RPMI7951 (cell line): ENCODE data around the gene ZNF800. TPM values are rescaled to one million over a fixed set of nuclear protein-coding genes. Genes with fewer than 3 reads are reported as not detected.

ENCODE experiments used
- DNase-seq: peaks from one replicate; pipeline ENCODE4 v3.0.0-alpha.2; 2012; ENCODE audit warnings: low read depth
- total RNA-seq: library from RNA; depleted of rRNA; stranded (reverse); fragments of >200 nt; shearing (Covaris generic); gene quantifications from 2 replicates; pipeline ENCODE4 v1.2.3, GENCODE V29; 2014

ZNF800 gene
- total RNA-seq, 1 experiment from 2014 or later = 22.7 TPM

DNA sequence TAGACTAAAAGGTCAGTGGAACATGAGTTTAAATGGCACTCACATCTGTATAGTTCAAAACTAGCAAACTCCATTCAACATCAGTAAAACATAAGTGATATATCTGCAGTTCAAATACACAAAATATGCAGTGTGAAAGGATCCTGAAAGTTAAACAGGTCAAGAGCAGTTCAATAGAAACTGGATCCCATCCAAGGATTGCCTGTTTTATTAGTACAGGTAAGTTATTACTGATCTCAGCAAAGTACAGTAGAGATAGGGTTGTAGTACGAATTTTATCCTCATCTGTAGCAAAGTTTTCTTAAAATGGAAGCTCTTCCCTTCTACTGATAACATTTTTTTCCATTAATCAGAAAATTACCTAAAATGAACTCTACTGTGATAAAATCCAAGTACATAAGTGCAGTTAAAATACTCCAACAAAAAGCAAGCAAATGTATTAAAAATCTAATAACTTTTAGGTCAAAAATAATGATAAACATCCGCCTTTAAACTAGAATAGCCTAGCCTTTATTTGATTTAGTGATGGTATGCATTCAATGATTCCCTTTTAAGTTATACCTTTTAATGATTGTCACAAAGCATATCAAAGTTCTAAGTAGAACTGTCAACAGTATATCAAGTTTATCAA is 2.2 kb downstream of the ZNF800 start:
- no peak for DNase-seq

DNA sequence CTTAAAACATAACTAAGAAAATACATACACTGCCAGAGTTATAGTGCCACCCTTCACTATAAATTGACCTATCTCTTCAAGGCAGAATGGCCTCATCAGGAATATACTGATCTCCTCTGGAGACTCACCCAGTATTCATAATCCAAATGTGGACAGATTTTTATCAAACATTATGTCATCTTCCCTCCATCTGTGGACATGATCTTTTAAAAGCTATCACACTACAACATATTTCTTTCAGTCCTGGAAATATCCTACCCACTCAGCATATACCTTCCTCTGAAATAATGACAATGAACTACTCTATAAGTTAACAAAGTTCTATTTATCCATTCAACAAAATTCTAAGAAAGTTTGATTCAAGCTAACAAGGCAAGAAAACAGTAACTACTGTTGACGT is 3.2 kb downstream of the ZNF800 start:
- no peak for DNase-seq

DNA sequence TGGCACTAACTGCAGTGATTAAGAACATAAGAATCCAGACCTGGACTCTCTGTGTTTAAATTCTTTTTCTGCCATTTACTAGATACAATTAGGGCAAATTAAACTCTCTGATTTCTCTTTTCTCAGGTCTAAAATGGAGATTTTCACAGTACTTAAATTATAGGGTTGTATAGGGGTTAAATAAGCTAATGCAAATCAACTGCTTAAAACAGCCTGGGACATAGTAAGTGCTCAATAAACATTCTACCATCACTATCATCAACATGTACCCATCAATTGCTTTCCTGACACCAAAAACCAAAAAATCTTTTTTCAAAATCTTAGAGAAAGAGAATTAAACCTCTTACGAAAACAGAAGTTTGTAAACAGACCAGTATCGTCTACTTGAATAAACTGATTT is 4.5 kb downstream of the ZNF800 start:
- no peak for DNase-seq

DNA sequence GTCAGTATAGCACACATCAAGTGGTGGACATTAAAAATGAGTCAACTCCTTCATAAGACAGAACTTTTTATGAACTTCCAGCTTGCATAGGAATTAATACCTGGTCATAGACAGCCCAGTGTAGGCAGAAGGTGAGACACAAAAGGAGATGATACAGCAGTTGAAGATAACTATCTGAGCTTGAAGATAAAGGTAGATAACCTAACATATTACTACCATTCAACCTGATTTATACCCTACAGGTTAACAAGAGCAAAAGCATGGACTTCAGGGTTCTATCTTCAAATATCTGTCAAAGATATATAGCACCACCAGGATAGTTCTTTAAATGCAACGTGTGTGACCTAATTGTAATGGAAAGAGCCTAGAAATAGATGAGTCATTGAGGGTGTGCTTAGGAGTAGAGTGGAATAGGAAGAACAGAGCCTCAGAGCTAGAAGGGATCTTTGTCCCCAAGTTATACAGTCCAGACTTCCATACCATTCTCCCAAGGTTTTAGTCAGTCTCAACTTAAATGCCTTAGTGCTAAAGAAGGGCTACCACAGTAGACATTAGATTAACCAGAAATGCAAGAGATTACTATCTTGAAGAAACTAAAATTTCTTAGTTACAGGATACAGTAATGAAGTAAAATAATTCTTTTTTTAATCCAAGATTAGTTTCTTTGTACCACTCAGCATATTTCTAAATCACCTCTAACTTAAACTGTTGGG is 9.2 kb downstream of the ZNF800 start:
- DNase-seq = peak; percentile 41

DNA sequence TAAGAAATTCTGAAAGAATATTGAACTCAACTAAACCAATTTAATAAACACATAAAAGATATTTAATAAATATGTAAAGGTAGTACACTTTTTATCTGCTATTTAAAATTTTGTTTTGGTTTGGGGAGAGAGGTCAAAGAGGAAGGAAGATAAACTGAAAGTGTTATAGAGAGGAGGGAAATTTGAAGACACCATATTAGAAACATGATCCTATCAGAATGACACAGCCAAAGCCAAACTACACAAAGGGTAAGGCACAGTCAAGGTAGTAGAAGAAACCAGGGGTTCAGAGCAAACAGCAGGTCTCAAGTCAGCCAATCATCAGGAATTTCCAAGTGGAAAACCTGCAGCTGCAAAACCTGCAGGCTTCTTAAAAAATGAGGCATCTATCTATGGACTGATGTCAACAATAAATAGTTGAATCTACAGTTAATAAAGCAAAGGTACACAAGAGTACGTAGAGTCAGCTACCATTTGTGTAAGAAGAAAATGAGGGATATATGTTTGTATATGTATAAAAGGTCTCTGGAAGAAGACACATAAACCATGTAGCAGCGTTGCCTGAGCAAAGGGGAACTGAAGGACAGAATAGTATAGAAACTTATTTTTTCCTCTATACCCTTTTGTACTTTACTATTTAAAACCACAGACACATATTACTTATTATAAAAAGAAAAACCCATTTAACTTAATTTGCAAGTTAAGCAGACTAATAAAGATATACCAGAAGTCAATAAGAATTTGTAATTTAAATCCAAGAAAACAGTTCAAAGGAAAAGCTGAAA is 10.0 kb downstream of the ZNF800 start:
- no peak for DNase-seq

DNA sequence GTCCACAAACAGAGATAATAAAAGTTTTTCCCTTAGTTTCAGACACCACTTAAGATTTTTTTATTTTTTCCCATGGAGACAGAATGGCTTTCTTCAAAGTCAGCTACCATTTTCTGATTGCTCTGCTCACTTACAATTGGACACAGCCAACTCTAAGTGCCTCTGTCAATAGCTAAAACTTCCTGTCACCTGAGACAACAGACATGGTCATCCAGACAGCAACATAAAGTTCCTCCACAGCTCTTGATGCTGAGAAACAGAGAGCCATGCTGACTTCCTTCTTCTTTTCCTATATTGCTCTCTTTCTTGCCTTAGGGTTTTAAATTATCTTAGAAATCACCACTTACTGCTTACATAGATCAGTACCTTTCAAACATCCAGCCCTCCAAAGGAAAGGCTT is 12.0 kb downstream of the ZNF800 start:
- DNase-seq = no peak

DNA sequence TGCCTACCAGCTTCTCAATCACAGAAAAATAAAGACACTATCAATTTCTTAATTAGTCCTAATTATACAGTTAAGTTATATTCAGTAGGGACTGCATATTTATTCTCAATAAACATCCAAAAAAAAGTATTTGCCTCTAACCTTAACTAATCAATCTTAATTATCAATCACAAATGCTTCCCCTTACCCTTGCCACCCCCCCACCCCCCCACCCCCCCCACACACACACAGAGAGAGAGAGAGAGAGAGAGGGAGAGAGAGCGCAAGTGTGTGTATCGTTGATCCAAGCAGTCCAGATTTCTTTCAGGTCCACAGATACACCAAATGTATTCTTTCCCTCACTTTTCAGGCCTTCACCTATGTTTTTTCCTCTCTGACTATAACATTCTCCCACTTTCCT is 12.9 kb downstream of the ZNF800 start:
- no peak for DNase-seq

DNA sequence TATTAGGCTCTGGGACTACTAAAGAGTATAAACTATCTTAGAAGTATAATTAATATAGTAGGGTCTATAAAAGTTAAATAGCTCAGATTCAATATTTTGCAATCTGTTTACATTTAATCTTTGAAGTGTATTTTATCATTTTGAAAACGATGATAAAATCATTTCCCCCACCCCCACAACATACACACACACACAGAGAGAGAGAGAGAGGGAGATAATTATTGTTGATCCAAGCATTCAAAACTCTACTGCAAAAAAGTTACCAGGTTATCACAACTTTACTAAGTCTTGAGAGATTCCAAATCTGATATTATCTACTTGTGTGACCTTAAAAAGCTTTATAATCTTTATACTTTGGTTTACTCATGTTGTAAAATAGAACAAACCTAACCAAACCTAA is 14.0 kb downstream of the ZNF800 start:
- no peak for DNase-seq

DNA sequence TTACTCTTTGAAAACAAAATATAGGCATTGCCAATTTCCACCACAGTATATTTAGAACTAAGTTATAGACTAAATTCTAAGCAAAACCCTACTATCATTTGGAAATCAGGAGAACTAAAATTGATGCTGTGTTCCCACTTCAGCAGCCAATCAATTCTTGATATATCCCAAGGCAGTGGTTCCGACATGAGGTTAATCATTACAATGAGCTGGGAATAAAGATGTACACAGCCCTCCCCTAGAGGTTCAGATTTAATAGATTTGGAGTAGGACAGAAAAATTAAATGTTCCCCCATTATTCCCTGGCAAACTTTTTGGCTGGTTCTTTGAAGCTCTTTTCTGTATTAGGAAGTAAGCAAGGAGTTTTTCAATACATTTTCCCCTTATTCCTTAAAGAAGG is 15.1 kb downstream of the ZNF800 start:
- DNase-seq = no peak

DNA sequence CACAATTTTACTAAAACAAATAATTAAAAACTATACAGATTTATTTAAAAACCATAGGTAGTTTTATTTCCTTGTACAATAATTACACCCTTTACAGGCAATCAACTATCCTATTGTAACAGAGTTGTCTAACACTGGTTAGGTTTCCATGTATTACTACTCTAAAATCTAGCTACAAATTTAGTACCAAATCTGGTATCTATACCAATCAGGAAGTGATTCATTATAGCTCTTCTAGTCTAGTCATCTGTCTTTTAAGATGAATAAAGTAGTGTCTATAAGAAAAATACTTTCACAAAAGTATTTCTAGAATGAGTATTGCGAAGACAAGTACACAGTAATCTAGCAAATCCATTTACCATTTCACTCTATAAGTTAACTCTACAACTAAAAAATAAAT is 16.9 kb downstream of the ZNF800 start:
- DNase-seq = no peak

DNA sequence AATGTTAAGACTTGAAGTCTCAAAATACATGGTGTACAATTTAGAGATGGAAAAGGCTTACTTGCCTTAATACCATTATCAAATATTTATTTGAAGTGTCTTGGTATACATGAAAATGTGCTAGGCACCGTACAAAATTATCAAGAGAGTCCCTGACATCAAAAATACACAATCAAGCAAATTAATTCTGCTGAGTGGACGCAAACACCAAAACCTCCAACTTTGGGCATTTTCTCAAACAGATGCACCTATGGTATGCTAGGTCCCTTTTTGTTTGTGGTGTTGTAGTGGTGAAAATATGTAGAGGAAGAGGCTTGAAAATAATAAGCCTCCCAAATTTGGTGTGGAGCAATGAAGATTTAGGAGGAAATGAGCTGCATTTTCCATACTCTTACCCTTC is 24.8 kb downstream of the ZNF800 start:
- no peak for DNase-seq

DNA sequence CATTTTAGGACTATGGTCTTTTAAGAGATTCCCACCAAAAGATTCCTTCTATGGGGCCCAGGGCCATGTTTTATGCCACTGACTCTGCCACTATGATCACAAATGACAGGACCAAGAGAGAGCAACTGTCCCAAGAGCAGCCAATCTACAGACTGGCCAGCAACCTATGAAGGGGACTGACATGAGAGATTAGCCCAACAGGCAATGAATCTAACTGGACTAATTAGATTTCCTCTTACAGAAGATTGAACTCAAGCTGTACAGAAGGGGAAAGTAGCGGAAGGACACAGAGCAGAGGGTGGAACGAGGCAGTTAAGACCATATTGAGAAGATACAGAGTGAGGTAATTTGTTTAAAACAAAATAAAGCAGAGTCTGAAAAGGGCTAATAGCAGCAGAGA is 25.8 kb downstream of the ZNF800 start:
- DNase-seq = no peak

DNA sequence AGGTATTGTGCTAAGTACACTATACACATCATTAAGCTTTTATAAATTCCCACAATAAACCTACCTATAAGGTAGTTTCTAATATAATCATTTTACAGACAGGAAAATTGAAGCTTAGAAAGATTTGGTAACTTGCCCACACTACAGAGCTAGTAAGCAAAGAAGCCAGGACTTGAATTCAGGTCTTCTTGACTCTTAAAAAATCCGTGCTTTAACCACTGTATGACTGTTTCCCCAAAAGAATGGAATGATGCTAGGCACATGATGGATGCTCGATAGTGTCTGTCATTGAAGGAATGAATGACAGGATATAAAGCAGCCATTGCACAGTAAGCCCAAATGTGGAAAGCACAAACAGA is 26.6 kb downstream of the ZNF800 start:
- DNase-seq = no peak

DNA sequence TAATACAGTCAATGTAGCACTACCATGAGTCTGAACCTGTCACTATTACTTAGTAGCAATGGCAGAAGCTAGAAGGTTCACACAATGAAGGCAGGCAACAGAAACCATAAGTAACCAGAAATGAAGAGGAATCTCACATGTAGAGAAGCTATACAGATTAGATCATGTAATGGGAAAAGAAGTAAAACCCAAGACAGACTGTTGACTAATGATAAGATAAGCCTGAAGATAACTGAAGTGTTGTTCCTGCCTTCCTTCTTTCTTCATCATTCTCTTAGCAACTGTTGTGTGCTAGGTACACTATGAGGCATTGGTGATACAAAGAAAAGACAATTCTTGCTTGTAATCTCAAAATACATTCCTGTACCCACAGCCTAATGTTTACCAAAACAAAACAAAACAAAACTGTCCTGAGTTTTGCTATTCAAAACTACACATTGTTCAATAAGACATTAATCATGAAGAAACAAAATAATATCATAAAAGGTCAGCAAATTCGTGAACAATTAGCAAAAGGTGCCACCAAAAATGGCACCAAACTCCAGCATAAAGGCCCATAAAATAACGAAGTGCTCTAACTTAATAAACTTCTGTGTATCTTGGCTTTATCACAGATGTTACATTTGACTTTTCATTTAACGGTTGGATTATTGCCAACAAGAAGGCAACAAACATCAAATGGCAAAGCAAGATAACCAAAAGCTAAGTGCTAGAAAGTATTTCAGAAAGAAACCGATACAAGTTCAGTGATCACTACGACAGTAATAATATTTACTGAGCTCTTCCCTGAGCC is 27.1 kb downstream of the ZNF800 start:
- DNase-seq = no peak

DNA sequence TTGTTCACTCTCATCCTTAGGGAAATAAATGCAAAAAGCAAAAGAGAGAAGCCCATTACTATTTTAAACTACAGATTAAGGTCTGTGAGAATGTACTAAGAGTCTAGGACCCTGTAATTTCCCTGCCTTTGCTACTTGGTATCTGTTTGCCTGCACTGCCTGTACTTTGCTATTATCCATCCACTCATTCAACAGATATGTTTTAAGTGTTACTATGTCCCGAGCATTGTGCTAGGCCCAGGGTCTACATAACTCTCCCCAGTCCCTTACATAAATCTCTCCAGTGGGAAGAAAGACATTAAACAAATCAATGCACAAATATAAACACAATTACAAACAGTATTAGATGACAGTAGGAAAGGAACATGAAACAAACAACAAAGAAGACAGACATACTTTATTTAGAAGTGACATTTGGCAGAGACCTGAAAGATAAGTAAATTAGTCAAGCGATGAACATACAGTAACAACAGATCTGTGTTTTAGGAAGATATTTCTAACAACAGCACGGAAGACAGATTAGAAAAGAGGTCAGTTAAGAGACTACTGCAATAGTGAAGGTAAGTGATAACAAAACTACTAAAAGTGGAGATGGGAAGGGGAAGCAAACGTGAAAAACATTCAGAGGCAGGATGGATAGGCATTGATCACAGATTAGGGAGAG is 30.0 kb downstream of the ZNF800 start:
- DNase-seq = no peak

DNA sequence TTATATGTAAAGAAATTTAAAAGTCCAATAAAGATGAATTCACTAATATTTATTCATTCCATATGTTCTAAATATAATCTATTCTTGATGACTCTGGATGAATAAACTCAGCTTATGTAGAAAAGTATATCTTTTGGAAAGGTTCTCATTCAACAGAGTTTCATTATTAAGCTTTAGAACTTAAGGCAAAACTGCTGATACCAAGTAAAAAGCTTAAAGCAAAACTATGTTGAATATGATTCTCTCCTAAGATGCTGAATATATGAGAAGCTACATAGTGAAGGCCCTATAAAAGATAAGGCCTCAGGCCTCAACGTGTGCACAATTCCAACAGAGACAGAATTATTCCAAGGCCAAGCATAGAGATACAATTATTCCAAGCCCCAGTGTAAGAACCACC is 30.8 kb downstream of the ZNF800 start:
- no peak for DNase-seq

DNA sequence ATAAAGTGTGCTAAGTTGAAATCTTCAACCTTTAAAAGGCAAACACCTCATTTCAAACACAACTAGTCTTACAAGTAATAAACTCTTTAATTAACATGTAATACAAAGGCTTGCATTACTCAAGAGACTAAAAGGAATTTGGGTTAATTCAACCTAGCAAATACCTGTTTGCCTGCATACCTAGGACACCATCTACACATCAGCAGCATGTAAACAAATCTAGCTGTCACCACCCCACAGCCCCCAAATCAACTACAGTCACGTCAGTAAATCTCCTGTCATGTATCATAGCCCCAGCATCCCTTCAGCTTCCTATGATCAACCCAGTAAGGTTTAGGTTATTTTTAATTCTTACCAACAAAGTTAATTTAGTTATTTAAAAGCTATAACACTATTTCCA is 33.5 kb downstream of the ZNF800 start:
- no peak for DNase-seq

DNA sequence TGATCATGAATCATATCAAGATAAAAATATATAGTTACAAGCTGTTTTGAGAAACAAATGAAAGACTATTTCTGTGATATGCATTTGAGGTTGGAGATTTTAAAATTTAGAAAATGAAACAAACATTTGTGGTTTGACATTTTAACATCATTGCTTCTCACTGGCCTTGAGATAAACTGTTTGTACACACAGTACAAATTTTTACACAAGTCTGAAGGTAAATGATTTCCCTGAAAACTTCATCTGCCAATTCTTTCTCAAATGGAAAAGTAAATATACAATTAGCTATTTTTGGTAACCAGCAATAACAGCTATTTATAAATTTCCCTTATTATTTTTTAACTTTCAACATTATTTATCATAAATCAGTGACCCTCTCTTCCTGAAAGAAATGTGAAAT is 38.6 kb downstream of the ZNF800 start:
- no peak for DNase-seq

DNA sequence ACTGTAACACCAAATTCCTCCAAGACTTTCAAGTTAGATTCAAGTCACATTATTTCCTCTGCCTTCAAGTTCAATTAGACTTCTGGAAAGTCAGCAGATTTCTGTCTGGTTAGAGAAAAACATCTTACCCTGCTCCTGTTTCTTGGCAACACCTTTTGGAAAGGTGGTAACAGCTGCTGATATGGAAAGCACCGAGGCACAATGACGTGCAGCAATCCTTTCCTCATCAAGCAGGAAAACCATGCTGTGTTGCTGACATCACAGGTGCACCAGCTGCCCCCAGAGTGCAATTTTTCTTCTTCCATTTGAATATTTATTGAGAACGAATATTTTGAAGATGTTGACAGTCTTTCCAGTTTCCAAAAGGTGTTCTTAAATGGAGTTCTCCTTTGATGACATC is 41.9 kb downstream of the ZNF800 start:
- DNase-seq = no peak

DNA sequence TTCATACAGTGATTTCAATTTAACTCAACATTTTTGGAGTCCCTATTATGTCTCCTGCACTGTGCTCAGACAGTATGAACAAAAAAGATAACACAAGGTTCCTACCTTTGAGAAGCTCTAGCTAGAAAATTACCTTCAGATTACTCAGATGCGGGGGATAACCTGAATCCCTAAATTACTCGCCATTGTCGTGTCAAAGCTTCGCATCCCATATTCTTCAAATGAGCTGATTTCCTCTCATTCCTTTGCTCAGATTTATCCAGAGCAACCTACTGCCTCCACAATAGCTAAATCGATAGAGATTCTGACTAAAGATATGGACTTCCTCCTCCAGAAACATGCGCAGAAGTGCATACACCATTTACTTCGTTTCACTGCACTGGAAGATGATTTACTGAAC is 42.6 kb downstream of the ZNF800 start:
- DNase-seq = no peak

DNA sequence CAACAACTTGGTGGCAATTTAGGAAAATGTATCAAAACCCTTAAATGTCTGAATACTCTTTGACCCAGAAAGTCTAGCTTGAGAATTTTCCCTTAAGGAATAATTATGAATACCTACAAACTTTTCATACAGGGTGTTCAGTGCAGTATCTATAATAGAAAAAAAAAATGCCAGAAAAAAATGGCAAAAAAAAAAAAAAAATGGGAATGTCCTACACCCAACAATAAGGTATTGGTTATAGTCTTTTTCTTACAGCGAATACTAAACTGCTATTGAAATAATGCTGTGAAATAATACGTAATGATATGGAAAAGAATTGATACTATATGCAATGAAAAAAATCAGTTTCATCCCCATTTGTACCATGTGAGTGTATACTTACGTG is 44.3 kb downstream of the ZNF800 start:
- no peak for DNase-seq
